Daoy (cell line): ENCODE results near the gene PECR. TPM values are rescaled to one million over a fixed set of nuclear protein-coding genes. Genes with fewer than 3 reads are reported as not detected.
"Not testable (repeated sequence)": the region's sequence is repeated elsewhere in the genome, so short reads cannot be mapped to it uniquely, and the experiment has no call there.

ENCODE experiments used
- DNase-seq: peaks from one replicate; pipeline ENCODE4 v3.0.0-alpha.2; 2015; ENCODE audit warnings: low read depth
- total RNA-seq: library from RNA; depleted of rRNA; stranded (reverse); fragments of >200 nt; shearing (Covaris generic); gene quantifications from 2 replicates; pipeline ENCODE4 v1.2.3, GENCODE V29; 2014

Gene PECR
- total RNA-seq, 1 experiment from 2014 or later, result 7.7 TPM

DNA sequence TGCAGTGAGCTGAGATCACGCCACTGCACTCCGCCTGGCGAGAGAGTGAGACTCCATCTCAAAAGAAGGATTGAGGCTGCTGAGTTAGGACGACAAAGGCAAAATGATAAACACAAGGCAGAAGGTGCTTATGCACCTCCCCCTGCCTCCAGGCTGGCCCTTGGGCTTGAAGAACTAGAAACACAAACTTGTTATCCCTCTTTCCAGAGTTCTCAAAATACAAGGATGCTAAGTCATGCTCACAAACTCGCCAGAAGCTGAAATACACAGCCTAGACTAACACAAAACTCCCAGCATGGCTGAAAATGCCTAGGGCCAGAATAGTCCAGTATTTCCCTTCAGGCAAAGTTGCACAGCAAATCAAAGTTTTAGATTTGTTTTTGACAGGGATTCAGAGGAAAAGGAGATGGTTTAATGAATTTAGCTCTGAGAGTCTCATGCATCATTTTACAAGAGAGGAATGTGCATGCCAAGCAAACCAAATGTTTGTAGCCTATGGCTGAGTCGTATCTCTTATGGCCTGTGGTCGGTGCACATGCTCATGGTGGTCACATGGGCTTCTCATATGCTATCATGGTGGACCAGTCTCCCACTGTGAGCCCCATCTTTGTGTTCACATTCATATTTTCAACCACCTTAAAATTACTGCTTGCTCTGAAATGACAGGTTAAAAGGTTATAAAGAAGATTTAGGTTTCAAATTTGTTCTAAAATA is 52.0 kb downstream of the PECR start:
- DNase-seq, result peak; percentile 10

DNA sequence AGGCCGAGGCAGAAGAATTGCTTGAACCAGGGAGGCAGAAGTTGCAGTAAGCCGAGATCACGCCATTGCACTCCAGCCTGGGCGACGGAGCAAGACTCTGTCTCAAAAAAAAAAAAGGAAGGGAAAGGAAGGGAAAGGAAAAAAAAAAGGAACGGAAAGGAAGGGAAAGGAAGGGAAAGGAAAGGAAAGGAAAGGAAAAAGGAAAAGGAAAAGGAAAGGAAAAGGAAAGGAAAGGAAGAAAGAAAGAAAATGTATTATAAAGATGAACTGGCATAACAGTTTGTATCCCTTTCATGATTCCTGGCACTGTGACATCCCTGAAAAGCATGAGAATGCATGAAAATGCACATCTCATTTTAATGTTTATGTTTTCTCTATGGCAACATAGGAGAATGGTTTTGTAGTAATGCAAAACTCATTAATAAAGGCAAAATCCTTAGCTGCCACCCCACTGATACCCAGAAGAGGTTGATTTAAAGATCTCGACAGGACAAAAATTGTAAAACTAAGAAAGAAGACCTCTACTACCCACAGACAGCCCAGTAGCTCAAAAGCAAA is 56.8 kb downstream of the PECR start:
- no peak for DNase-seq

DNA sequence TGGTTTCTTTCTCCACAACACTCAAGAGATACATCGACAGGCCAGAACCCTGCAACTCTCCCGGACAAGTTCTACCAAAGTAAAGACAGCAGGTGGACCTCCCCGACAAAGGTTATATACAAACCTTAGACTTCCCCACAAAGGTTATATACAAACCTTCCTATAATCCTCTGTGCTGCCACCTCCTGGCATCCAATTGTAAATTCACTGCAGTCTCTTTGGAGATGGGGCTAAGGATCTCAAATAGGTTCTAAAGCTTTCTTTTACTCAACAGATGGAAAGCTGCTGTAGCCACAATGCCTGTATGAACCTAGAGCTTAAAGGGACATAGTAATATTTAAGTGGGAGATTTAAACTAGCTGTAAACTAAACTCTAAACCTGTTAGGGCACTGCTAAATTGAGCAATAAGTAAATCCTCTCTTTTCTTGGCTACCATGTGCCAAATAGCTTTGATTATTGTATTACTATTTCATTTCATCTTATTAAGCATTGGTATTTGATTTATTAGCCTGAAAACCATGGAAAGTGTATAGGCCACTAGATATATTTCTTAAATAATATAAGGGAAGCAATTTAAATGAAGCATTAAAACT is 58.5 kb downstream of the PECR start:
- peak; percentile 48 for DNase-seq

DNA sequence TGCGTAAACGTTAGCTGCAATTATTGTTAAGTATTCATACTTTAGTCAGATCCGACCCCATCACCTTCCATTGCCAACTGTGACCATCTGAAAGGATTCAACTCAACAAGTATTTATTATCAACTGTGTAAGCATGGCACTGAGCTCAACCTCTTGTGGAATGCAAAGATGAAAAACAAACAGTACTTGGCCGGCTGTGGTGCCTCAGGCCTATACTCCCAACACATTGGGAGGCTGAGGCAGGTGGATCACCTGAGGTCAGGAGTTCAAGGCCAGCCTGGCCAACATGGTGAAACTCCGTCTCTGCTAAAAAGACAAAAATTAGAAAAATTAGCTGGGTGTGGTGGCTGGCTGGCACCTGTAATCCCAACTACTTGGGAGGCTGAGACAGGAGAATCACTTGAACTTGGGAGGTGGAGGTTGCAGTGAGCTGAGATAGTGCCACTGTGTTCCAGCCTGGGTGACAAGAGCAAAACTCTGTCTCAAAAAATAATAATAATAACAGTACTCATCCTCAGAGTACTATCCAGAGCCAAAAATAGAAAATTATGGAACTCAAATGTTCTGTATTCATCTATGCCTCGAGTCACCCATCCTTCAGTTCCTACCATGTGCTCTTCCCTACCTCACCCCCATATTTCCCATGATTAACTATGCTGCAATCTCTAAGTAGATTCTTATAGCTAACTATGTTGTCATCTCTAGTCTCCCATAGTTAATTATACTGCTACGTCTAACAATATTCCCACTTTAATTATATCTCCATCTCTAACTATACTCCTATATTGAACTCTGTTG is 59.6 kb downstream of the PECR start:
- DNase-seq, result no peak

DNA sequence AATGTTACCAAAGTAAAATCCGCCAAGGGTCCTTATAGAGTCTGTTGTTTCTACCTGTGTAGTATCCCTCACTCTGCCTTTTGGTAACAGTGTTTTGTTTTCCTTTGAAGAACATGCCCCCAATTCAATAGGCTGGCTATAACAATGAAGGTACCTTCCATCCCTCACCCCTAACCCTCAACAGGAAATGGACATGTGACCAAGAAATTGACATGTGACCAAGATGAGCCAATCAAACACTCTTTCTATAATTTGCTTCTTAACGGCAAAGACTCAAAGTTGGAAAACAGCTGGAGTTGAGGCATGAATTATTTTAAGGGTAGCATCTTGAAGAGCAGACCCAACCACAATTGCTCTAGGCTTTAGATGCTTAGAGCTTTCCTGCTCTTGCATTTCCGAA is 62.9 kb downstream of the PECR start:
- no peak for DNase-seq

DNA sequence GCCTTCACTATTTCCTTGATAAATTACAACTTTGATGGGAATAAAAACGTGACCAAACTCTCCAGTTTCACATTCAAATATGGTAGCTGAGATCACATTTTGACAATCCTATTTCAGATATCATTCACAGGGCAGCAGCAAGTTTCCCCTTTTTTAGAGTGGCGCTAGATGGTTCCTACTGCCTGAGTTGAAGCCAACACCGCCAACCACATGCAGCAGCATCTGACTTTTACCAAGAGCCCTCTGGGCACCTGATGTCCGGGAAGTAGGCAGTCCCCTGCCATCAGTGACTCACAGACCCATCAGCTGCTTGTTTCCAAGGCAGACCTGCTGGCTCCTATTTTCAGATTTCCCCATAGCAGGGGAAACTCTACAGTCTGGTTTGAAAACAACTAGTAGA is 64.2 kb downstream of the PECR start:
- DNase-seq, result peak; percentile 71

DNA sequence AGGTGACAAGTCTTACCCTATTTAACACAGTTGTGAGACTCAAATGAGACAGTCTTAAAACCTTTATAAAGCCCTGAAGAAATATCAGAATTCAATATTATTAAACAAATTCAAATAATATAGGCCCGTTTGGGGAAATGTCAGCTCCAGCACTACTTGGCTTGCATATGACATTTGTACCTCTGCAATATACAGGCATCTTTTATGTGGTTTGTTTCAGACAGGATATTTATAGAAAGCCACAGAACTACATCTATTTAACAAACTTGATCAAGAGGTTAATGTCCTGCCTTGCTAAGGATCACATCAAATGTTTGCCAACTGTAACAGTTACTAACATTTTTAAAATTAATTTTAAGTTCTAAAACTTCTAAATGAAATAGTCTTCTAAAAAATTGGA is 65.0 kb downstream of the PECR start:
- no peak for DNase-seq

DNA sequence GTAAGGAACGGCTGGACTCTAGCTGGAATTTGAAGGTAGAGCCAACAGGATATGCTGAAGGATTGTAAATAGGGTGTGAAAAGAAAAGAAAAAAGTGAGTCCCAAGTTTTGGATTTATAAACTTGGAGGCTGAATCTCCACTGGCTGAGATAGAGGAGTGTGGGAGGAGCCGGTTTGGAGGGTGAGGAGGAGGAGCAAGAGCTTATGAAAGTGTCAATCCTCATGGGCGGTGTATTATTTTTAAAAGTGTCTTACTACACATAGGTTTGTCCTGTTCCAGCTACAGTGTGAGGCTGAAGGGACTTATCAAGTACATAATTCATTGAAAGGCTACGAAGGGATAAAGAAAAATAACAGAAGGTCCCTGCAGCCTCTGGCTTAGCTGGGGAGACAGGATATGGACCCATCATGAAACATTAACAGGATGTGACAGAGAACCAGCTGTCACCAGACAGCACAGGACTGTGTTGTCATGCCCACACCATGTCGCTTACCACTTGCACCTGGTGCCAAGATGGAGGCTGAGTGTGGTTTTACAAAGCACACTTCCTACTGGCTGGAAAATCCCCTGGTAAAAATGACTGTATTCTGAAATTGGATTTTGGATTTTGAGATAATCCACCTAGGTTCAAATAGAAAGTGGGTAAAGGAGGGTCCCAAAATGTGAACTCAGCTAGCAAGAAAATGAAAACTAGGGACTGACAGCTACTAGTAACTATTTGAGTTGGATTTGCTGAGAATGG is 65.7 kb downstream of the PECR start:
- DNase-seq, result no peak

DNA sequence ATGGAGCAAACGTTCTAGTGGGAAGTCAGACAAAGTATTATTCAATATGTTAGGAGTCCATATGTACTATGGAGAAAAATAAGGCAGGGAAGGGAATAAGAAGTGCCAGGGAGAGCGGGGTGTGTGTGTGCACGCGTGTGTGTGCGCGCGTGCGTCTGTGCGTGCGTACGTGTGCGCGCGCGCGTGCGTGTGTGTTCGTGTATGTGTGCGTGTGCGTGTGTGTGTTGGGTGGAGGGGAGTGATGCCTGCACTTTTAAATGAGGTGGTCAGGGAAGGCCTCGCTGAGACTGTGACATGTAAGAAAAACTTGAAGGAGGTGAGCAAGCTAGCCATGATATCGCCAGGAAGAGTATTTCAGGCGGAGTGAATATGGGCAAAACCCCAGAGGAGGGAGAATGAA is 66.6 kb downstream of the PECR start:
- no peak for DNase-seq

DNA sequence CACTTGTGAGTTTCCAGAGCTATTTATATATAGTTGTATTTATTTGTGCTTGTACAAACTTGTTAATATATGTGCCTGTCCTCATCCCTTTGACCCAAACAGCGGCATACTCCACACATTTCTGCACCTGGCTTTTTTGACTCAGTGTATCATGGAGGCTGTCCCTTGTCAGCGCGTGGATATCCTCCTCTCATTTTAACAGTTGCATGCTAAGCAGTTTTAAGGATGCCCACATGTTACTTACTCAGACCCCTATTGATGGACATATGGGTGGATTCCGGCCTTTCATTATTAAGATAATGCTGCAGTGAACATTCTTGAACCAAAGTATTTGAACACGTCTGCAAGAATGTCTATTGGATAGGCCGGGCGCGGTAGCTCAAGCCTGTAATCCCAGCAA is 67.6 kb downstream of the PECR start:
- no peak for DNase-seq

DNA sequence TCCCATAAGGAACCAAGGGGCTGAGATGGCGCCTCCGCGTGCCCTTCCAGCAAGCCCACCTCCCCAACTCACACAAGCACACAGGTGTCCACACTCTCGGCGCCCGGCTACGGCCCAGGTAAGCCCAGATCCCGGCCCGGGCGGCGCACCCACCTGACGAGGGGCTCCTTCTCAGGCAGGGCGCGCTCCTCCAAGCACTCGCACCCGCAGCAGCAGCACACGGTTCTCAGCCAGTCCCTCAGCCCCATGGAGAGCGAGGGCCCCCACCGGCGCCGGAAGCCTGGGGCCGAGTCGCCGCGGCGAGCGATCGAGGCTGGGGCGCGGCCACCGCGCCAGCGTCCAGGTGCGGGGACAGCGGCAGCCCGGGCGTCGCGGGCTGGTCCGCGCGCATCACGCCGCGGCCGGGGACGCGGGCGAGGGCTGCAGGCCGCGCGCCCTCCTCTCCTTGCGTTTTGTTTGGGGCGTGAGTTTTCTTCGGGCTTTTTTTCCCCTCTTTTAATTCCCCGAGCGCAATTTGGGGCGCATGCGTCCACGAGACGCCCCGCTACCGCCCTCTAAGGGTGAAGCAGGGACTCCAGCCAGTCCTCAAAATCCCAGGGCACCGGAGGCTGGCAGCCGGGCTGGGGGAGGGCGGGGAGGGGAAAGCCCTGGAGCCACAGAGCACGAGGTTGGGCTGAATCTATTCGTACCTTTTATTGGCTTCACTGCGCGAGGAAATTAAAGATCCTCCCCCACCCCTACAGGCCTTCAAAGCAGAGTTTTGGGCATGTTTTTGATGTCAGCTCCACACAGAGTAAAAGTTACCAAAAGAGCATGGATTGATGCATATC is 68.3 kb downstream of the PECR start, which contains the start of gene MREG:
MREG (minus strand) TSS at position 472 of the 830 bp plus-strand sequence; CDS start at position 248, 224 bp downstream.
- DNase-seq, result peak; percentile 84

DNA sequence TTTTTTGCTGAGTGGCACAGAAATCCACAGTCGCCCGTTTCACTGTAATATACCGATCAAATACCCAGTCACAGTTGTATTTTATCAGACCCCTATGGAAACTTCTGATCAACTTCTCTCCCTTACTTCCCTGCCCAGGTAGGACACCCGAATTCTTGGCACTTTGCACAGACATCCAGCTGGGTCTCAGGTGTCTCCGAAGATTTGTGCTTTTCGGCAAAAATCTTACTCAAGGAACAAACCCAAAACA is 68.9 kb downstream of the PECR start:
- DNase-seq, result no peak

DNA sequence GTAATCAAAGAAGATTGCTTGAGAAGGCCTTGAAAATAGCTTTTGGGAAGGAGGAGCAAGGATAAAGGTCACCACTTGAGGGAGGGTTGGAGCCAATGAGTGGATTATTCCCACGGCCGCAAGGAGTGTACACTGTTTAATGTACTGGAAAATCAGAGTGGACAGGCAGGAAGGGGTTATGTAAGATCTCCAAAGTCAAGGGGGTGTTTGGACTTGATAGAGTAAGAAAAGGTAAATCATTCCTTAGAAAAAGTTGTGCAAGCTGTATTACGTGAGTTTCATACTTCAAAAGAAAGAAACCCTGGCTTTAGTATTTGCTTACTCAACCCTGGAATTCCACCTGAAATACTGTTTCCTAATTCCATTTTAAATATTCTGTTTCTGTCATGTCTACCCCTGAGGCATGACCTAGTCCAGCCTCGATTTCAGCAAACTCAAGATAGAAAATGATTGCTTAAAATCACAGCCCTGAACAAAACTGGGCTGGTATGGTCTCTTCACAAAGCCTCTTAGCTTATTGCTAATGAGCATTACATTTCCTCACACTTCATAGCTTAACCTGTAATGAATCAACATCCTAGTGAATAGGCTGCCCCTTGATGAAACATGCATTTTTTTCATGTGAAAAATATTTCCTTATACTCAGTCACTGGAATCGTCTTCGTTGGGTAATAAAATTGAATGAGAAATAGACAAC is 69.3 kb downstream of the PECR start:
- peak; percentile 35 for DNase-seq

DNA sequence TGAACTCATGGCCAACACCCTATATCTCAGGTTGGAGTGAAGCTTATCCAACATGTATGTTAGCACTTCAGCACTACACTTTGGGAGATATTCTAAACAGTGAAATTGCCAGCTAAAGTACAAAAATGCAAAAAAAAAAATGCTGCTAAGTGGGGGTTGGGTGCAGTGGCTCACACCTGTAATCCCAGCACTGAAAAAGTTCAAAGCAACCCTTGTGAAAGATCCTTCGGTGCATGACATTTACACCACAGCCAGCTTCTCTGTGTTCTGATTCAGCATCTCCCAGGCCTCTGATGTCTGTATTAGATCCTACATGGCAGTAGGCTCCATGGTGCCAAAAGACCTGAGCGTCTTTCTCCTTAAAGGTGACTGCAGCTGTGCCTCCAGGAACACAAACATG is 72.4 kb downstream of the PECR start:
- DNase-seq, result not testable (repeated sequence)

DNA sequence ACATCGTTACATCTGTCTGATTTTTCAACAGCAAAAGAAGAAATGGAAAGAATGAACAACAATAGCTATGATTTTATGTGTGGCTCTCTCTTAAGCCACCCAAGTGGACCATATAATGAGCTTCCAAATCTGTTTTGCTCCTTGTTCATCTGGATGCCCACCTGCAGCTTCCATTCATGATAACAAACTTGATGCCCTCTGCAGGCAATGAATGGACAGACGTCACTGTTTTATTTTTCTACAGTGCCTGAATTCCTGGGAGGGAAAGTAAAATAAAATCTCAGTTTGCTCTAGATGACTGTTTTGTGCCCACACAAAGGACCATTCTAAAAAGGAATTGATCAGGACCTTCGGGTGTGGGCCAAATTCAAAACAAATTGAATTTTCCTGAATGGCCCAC is 73.2 kb downstream of the PECR start:
- DNase-seq, result no peak

DNA sequence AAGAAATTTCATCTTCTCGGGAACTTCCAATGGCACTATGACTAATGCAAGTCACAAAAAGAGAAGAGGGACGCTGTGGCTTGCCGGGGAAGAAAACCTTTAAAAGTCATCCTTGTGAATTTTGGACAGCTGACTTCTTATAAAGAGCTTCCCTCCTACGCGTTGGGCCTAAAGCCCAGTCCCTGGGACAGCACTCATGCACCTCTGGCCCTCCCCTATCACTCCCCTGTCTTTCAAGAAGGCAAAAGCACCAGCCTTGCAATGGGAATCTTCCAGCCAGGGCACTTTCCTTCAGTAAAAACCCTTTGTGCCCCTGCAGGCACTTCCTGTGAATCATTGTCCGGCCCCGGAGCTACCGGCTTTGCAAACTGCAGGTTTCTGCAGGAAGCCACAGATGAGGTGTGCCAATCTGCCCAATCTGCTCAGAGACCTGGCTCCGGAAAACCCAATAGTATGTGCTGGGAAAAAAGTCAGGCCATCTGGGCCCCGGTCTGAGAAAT is 75.4 kb downstream of the PECR start:
- DNase-seq, result peak; percentile 75

DNA sequence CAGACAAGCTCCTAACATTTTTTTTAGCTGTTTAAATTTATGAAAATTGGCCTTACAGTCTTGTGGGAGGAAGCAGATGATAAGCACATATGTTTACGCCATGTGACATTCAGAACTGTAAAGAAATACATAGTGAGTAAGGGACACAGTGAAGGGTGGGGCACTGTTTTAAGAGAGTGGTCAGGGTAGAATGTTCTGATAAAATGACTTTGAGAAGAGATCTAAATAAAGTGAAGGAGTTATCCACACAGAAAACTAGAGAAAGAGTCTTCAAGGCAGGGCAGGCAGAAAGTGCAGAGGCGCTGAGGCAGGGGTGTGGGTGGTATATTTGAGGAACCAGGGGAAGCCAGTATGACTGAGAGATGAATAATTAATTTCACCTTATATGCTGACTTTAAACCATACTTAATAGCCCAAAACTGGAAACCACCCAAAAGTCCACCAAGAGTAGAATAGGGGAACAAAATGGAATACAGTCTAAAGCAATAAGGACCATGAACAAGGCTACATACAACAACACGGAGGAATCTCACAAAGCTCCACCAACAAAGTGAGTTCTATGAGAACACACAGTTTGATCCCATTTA is 76.8 kb downstream of the PECR start:
- DNase-seq, result no peak

DNA sequence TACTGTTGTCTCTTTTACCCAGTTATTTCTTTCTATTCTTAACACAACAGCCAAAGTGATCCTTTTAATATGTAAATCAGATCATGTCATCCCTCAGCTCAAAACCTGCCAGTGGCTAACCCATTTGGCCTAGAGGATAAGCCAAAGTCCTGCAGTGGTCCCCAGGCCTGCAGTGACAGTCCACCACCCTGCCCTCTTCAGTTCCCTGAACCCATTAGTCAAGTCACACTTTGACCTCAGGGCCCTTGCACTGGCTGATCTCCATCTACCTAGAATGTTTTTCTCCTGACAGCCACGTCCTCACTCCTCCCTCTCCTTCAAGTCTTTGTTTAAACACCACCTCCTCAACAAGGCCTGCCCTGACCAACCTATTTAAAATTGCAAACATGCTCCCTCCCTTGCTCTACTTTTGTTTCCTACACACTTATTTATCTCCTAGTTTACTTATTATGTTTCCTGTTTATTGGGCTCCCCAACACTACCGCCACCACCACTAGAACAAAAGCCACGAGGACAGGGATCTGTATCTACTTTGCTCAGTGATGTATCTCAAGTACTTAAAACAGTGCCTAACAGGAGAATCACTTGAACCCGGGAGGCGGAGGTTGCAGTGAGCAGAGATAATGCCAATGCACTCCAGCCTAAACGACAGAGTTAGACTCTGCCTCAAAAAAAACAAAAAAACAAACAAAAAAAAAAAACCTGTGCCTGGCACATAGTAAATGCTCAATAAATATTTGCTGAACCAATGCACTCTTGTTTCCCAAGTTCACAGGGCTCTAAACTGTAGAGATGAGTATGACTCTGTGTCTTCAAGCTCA is 77.5 kb downstream of the PECR start:
- no peak for DNase-seq

DNA sequence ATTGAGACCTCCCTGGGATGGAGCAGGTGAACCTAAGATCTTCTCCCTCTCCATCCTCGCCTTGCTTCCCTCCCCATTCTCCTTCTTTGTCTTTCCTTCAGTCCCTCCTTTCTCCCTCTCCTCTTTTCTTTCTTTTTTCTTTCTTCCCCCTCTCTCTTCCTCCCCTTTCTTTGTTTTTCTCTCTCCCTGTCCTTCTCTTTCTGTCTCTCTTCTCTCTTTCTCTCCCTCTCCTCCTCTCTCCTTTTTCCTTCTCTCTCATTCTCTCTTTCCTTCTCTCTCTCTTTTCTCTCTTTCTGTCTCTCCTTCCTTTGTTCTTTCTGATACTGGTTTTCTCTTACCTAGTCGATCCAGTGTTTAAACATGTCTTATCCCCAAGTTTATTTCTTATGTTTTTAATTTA is 78.9 kb downstream of the PECR start:
- no peak for DNase-seq
